GM19468 (cell line): ENCODE results near the gene MYBPC3.
"Not testable (repeated sequence)": the region's sequence is repeated elsewhere in the genome, so short reads cannot be mapped to it uniquely, and the experiment has no call there.

Source experiments
- ATAC-seq: cut with Tn5 transposase; IDR thresholded peaks from one replicate; pipeline ENCODE4 v1.9.1; 2021; ENCODE audit warnings: mild to moderate bottlenecking, moderate library complexity, moderate number of reproducible peaks; ENCODE audit not compliant: unreplicated experiment; ENCODE audit errors: extremely low read depth

MYBPC3 gene

DNA sequence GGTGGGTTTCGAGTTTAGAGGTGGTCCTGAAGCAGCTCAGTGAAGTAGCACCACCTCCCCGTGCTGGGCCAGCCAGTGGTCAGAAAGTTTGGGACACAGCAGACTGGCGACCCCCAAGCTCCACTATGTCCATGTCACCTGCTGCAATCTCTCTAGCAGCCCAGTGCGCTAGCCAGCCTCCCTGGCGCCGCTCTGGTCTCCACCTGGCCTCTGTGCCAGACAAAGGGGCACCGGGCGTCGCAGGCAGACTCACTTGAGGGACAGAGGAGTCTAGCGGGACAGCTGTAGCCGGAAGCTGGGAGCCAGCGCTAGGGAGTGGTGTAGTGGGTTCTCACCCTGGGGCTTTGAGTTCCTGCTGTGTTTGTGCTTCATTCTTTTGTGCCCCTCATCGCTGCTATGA lies 25.5 kb downstream of the MYBPC3 start:
- no peak for ATAC-seq

DNA sequence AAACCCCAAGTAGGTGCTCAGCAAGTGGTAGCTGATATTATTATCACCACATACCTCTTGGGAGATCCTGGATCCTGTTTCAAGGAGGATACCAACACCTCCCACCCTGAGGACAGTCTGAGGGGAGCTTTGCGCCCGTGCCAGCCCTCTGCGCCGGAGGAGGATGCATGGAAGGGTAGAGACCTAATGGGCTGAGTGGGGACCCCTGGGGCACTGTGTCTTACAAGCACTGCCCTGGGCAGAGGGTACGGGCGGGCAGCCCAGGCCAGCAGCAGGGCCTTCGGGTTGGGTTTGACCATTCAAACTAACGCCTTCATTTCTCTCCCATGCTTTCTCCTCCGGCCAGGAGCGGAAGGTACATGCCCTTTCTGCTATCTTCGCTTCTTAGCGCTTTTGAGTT lies 26.3 kb downstream of the MYBPC3 start:
- no peak for ATAC-seq

DNA sequence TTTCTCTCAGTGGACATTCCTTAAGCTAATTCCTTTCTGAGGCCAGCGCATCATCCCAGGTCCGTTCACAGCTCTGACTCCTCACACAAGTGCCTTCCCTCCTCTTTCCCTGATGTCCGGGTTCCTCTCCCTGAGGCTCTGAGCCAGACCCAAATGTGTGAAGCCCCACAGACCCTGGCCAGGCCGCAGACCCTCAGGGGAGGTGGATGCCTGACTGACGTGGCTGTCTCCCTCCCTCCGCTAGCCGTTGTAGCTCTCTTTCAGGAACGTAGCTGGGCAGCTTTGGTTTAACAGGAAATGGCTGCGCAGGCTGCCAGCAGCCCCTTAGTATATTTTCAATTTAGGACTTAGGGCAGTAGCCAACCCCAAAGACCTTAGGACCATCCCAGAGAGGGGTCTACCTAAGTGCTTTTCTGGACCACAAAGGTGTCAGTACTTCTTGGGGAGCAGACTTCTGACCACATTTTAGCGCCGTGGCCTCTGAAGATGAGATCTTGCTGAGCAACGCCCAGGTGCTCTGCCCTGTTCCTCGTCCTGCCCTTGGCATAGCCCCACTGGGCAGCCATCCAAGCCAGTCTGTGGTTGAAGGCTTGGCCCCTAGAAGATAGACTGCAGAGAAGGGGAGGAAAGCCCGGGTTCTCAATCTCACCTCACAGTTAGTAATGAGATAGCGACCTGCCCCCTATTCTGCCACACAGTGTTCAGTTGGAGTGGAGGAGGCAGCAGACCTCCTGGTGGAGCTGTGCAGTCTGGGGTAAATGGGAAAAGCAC lies 27.0 kb downstream of the MYBPC3 start:
- ATAC-seq: no peak

DNA sequence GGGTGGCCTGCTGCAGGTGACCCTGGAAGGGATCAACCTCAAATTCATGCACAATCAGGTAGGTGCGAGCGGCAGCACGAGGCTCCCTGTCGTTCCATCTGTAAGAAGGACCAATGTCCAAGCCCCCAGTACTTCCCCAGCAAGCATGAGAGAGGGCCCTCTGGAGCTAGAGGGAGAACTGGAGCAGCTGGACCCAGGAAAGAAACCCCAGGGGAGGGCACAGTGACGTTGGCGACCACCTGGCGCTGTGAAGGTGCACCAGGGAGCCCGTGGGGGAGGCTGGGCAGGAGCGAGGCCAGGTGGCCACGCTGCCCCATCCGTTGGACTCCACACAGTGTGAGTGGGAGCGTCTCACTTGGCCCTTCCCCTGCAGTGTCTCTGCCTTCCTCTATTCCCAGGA lies 28.0 kb downstream of the MYBPC3 start:
- ATAC-seq: no peak

DNA sequence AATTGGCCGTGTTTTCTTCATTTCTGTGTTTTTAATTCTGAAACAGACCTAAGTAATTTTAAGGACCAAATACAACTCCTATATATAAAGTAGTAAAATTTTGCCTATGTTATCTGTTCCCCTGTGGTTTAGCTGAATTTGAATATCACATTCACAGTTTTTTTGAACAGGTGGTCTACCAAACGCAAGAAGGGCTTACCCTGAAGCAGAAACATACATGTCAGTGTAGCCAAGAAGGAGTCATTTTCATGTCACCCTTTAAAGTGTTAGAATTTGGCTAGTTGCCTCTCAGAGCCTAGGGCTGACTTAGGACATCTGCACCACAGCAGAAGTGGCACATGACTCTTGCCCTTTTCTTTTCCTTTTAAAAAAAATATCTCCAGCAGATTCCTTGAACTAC lies 34.3 kb downstream of the MYBPC3 start:
- ATAC-seq: no peak

GRCh38 chr11:47317064-47317828 lies 35.3 kb downstream of the MYBPC3 start:
- ATAC-seq: no peak

- not testable (repeated sequence) for ATAC-seq
Measured at GRCh38 chr11:47316501-47316900, 36.0 kb downstream of the MYBPC3 start.

DNA sequence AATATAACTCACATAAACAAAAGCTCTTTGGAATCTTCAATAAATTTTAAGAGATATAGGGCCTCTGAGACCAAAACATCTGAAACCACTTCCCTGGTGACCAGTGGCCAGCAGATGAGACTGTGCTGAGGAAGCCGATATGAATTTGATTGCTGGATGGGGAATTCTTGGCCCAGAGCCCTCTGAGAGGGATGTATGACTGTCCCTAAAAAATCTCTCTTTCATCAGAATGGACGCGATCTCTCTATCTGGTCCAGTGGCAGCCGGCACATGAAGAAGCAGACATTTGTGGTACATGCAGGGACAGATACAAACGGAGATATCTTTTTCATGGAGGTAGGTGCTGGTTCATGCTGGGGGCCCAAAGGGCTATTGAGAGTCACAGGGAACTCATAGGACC lies 37.5 kb downstream of the MYBPC3 start:
- no peak for ATAC-seq

GRCh38 chr11:47308050-47308823 lies 44.3 kb downstream of the MYBPC3 start:
- ATAC-seq: no peak

- ATAC-seq: no peak
Measured at GRCh38 chr11:47306484-47306844, 46.0 kb downstream of the MYBPC3 start.

GRCh38 chr11:47305734-47306483 lies 46.6 kb downstream of the MYBPC3 start:
- no peak for ATAC-seq

DNA sequence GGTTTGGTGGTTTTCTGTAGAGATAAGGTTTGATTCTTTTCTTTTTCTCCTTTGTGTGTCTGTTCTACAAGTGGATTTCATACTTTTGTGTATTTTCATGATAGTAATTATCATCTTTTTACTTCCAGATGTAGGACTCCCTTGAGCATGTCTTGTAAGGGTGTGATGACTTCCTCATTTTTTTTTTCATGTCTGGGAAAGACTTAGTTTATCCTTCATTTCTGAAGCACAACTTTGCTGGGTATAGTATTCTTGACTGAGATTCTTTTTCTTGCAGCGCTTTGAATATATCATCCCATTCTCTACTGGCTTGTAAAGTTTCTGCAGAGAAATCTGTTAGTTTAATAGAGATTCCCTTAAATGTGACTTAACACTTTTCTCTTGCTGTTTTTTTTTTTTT lies 49.6 kb downstream of the MYBPC3 start:
- ATAC-seq: no peak

GRCh38 chr11:47299078-47299477 lies 53.4 kb downstream of the MYBPC3 start:
- no peak for ATAC-seq

DNA sequence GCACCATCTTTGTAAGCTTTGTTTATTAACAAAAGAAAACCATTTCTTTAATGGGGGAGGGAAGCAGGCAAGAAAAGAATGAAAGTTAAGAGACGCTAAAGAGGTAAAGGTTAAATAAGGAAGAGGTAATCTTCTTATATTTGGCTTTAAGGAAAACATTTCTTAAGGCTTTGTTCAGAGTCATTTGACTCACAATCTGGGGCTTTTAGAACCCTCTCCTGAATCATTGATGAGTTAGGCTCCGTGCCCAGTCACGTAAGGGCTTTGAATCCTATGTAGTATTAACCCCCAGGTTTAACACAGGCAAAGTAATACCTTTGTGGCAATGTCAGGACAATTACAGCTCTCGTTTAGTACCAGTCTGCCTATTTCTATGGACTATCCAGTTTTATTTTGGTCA lies 56.5 kb downstream of the MYBPC3 start:
- ATAC-seq: no peak

DNA sequence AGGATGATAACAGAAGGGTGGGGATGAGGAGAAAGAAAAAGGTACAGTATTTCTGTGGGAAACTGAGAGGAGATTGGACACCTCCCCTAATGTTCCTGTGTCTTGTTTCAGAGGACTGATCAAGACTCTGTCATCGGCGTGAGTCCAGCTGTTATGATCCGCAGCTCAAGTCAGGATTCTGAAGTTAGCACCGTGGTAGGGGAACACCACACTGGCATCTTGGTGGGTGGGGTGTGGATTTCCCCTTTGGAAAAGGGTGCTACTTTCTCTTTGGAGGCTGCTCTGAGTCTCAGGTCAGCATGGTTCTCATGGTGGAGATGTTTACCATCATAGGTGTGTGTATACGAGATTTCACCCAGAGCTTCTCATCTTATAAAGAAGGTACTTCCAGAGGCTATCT lies 57.1 kb downstream of the MYBPC3 start:
- ATAC-seq: no peak

- no peak for ATAC-seq
Measured at GRCh38 chr11:47289856-47290255, 62.6 kb downstream of the MYBPC3 start.

DNA sequence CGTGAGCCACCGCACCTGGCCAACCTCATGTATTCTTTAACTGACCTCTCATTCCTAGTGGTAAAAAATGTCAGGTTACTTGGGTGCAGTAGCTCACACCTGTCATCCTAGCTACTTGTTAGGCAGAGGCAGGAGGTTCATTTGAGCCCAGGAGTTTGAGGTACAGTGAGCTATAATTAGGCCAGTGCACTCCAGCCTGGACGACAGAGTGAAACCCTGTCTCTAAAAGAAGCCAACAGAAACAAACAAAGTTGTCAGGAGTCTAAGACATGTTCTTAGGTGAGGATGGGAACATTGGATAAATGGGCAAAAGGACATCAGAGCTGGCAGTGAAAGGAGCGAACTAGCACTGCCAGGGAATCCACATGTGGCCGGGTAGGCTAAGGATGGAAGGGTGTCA lies 64.4 kb downstream of the MYBPC3 start:
- no peak for ATAC-seq

DNA sequence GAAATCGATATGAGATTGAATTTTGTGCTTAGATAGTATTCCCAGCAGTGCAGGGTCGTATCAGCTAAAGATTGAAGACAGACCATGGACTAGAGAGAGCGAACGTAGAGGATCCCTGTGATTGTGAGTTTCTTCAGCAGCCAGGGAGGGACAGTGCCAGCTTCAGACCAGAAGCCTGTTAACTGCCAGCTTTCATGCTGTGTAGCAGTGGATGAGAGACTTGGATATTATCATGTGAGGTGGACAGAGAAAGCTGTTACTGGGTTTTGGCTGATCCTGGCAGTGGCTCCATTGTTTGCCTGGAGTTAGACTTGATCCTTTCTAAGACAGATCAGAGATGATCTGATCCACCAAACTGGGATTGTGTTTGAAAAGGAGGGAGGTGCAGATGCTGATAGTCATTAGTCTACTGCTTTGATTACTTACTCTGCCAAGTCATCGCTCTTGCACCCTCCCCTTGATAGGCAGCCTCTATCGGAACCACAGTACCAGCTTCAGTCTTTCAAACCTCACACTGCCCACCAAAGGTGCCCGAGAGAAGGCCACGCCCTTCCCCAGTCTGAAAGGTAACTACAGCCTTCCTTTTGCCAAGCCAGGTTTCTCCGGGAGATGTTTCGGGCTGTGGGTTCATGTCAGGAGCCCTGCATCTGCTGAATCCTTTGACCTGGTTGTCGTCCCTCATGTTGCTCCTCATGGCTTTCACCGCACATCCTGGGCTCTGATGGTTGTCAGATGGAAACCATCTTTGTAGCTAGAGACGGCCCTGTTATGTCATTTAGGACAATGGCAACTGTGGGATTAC lies 66.3 kb downstream of the MYBPC3 start:
- no peak for ATAC-seq

DNA sequence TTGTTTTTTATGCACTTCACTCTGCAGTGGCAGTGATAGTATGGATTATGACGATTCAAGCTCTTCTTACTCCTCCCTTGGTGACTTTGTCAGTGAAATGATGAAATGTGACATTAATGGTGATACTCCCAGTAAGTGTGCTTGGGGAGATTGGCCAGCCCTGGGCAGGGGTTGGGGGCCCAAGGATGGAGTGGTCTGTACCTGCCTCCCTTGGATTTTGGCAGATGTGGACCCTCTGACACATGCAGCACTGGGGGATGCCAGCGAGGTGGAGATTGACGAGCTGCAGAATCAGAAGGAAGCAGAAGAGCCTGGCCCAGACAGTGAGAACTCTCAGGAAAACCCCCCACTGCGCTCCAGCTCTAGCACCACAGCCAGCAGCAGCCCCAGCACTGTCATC lies 68.4 kb downstream of the MYBPC3 start:
- no peak for ATAC-seq

DNA sequence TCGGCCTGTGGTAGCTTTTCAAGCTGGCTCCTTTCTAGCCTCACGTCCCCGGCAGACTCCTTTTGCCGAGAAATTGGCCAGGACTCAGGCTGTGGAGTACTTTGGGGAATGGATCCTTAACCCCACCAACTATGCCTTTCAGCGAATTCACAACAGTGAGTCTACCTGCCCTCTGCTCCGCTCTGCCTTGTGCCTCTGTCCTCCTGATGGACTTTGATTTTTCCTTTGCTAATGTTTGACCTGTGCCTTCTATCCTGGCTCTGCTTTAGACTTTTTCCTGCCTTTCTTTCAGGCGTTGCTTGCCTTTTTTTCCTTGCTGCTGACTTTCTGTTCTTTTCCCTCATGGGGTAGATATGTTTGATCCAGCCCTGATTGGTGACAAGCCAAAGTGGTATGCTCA lies 70.0 kb downstream of the MYBPC3 start:
- ATAC-seq: no peak
